ENCODE measurements around the gene ACSM4. TPM values are rescaled to one million over a fixed set of nuclear protein-coding genes. Genes with fewer than 3 reads are reported as not detected.
"Not testable (repeated sequence)": the region's sequence is repeated elsewhere in the genome, so short reads cannot be mapped to it uniquely, and the experiment has no call there.

ACSM4 gene
- total RNA-seq, 3 donors from 2014 or later (not counting 1 experiment from before 2014, with no cell fraction given) = not detected

DNA sequence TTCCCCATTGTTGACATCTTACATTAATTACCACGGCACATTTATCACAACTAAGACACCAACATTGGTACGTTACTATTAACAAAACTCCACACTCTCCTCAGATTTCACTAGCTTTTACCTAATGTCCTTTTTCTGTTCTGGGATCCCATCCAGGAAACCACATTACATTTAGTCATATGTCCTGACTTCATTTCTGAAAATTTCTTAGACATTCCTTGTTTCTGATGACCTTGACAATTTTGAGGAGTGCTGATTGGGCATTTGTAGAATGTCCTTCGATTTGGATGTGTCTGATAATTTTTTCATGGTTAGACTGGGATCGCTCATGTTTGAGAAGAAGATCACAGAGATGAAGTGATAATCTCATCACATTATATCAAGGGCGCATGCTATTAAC, 34.6 kb upstream of the ACSM4 start:
- WGBS (ENCODE audit: insufficient coverage) = 82% methylated on average over 5 of the region's 5 CpGs
- H3K27me3 Mint-ChIP-seq (ENCODE audit: low read depth in 2 of 2) = peaks cover 8 to 19% of the 10 kb centered on the region in 2 donors
- TF ChIP-seq, protein P1, sequence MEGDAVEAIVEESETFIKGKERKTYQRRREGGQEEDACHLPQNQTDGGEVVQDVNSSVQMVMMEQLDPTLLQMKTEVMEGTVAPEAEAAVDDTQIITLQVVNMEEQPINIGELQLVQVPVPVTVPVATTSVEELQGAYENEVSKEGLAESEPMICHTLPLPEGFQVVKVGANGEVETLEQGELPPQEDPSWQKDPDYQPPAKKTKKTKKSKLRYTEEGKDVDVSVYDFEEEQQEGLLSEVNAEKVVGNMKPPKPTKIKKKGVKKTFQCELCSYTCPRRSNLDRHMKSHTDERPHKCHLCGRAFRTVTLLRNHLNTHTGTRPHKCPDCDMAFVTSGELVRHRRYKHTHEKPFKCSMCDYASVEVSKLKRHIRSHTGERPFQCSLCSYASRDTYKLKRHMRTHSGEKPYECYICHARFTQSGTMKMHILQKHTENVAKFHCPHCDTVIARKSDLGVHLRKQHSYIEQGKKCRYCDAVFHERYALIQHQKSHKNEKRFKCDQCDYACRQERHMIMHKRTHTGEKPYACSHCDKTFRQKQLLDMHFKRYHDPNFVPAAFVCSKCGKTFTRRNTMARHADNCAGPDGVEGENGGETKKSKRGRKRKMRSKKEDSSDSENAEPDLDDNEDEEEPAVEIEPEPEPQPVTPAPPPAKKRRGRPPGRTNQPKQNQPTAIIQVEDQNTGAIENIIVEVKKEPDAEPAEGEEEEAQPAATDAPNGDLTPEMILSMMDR (IDR thresholded peaks at IDR 0.05) = no peak
- H3K27ac Mint-ChIP-seq = no peak overlapping the region
- no peaks in the 10 kb centered on the region for H3K36me3 ChIP-seq (ENCODE audit: control insufficient read depth, insufficient read depth, low read length)
- no peaks in the 10 kb centered on the region for H3K36me3 Mint-ChIP-seq
- H3K4me3 ChIP-seq (ENCODE audit: low read length) = no peak overlapping the region
- H3K4me1 ChIP-seq (ENCODE audit: control insufficient read depth, insufficient read depth, low read length) = no peaks in the 10 kb centered on the region
- intact Hi-C loops (cut with micrococcal nuclease) = no loop called here
- H3K9me3 Mint-ChIP-seq = no peaks in the 10 kb centered on the region
- DNase-seq = no peak
- H3K4me1 Mint-ChIP-seq = no peaks in the 10 kb centered on the region
- H3K27ac ChIP-seq (ENCODE audit: low read length) = no peak overlapping the region
- H3K9me3 ChIP-seq (ENCODE audit: control insufficient read depth, insufficient read depth, low read length) = no peaks in the 10 kb centered on the region
- no peak for ATAC-seq
- H3K27me3 ChIP-seq (ENCODE audit: control insufficient read depth, insufficient read depth, low read length) = no peaks in the 10 kb centered on the region
- no peak overlapping the region for H3K4me3 Mint-ChIP-seq

DNA sequence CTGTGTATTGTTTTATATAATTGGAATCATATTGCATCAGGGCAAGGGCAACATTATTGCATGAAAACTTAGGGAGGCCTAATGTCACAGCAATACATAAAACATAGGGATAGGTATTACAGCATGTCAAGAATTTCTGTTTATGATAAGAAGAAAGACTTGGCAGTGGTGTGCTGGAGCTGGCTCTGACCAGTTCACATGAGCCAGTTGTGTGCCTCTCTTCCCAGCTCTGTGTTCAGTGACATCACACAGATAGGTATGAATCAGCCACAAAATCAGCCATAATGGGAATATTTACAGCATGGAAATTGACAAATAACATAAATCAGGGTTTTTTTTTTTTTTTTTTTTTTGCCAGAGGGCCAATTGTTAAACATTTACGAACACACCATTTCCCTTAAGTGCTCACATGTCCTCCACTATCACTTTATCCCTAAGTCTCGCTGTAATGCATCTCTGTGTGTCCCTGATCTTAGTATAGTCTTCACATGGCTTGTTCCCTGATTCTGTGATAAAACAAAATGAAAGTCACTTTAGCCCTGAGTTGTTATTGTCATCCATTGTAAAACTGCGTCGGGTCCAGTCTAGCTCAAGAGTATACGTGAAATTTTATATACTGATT, 31.9 kb upstream of the ACSM4 start:
- H3K27me3 ChIP-seq (ENCODE audit: control insufficient read depth, insufficient read depth, low read length) = no peaks in the 10 kb centered on the region
- no peak overlapping the region for H3K27ac ChIP-seq (ENCODE audit: low read length)
- H3K27ac Mint-ChIP-seq = no peak overlapping the region
- DNase-seq = no peak
- H3K4me3 Mint-ChIP-seq = no peak overlapping the region
- H3K9me3 Mint-ChIP-seq = no peaks in the 10 kb centered on the region
- H3K27me3 Mint-ChIP-seq (ENCODE audit: low read depth in 2 of 2) = peaks cover 11 to 19% of the 10 kb centered on the region in 2 donors
- no peak for ATAC-seq
- no peaks in the 10 kb centered on the region for H3K9me3 ChIP-seq (ENCODE audit: control insufficient read depth, insufficient read depth, low read length)
- H3K4me1 ChIP-seq (ENCODE audit: control insufficient read depth, insufficient read depth, low read length) = no peaks in the 10 kb centered on the region
- TF ChIP-seq, protein P1 (IDR thresholded peaks at IDR 0.05) = no peak
- no peaks in the 10 kb centered on the region for H3K36me3 ChIP-seq (ENCODE audit: control insufficient read depth, insufficient read depth, low read length)
- intact Hi-C loops (cut with micrococcal nuclease) = no loop called here
- WGBS (ENCODE audit: insufficient coverage) = 88% methylated on average over 2 of the region's 5 CpGs
- no peak overlapping the region for H3K4me3 ChIP-seq (ENCODE audit: low read length)
- H3K36me3 Mint-ChIP-seq = no peaks in the 10 kb centered on the region
- H3K4me1 Mint-ChIP-seq = no peaks in the 10 kb centered on the region

DNA sequence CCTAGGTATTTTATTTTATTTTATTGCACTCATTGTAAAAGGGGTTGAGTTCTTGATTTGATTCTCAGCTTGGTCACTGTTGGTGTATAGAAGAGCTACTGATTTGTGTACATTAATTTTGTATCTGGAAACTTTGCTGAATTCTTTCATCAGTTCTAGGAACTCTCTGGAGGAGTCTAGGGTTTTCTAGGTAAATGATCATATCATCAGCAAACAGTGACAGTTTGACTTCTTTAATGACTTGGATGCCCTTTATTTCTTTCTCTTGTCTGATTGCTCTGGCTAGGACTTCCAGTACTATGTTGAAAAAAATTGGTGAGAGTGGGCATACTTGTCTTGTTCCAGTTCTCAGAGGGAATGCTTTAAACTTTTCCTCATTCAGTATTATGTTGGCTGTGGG, 28.4 kb upstream of the ACSM4 start:
- H3K9me3 ChIP-seq (ENCODE audit: control insufficient read depth, insufficient read depth, low read length); H3K9me3 Mint-ChIP-seq; H3K36me3 ChIP-seq (ENCODE audit: control insufficient read depth, insufficient read depth, low read length); H3K4me1 Mint-ChIP-seq; intact Hi-C loops (cut with micrococcal nuclease); H3K4me3 ChIP-seq (ENCODE audit: low read length); H3K4me1 ChIP-seq (ENCODE audit: control insufficient read depth, insufficient read depth, low read length); H3K27ac ChIP-seq (ENCODE audit: low read length); H3K4me3 Mint-ChIP-seq; ATAC-seq; H3K36me3 Mint-ChIP-seq; DNase-seq; H3K27ac Mint-ChIP-seq; H3K27me3 ChIP-seq (ENCODE audit: control insufficient read depth, insufficient read depth, low read length): not testable (repeated sequence)
- peaks cover 13 to 36% of the 10 kb centered on the region in 2 donors for H3K27me3 Mint-ChIP-seq (ENCODE audit: low read depth in 2 of 2)

DNA sequence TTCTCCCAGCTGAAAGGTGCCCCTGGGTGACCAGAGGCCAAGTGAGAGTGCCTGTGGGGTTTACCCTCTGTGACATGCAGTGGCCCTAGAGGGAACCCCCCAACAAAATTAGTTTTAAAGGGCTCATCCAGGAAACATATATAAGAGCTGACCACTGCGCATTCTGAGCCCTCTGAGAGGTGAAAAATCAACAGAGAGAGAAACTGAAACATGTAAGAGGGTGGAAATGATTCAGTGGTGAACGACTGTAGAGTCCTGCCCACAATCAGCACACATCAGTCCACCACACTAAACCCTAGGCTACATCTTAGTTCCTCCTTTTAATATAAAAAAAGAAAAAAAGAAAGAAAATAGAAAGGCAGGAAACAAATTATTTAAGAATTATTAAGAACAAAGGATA, 21.0 kb upstream of the ACSM4 start:
- 60% methylated on average over 1 of the region's 2 CpGs for WGBS (ENCODE audit: insufficient coverage)
- H3K4me1 ChIP-seq (ENCODE audit: control insufficient read depth, insufficient read depth, low read length) = no peaks in the 10 kb centered on the region
- Mint-ChIP-seq H3K9me3 (peaks cover 8 to 9% of the 10 kb centered on the region in 2 donors), H3K27me3 (ENCODE audit: low read depth in 2 of 2) (peaks cover 24 to 25% of the 10 kb centered on the region in 2 donors), H3K4me1 (no peaks in the 10 kb centered on the region), H3K4me3 (no peak overlapping the region), H3K27ac (no peak overlapping the region), H3K36me3 (peaks cover 7% of the 10 kb centered on the region)
- no peaks in the 10 kb centered on the region for H3K36me3 ChIP-seq (ENCODE audit: control insufficient read depth, insufficient read depth, low read length)
- intact Hi-C loops (cut with micrococcal nuclease) = no loop called here
- TF ChIP-seq, protein P1 (IDR thresholded peaks at IDR 0.05) = no peak
- H3K27ac ChIP-seq (ENCODE audit: low read length) = no peak overlapping the region
- H3K9me3 ChIP-seq (ENCODE audit: control insufficient read depth, insufficient read depth, low read length) = no peaks in the 10 kb centered on the region
- H3K4me3 ChIP-seq (ENCODE audit: low read length) = no peak overlapping the region
- ATAC-seq = no peak
- no peak for DNase-seq
- H3K27me3 ChIP-seq (ENCODE audit: control insufficient read depth, insufficient read depth, low read length) = no peaks in the 10 kb centered on the region

Data from natural killer cell (primary cell).